HG02981 (cell line): ENCODE measurements around the gene RIN1.
A peak's percentile ranks its signal among the peaks of the same experiment; 100 is the strongest.
"Not testable (repeated sequence)": the region's sequence is repeated elsewhere in the genome, so short reads cannot be mapped to it uniquely, and the experiment has no call there.

Experiments used
- ATAC-seq: cut with Tn5 transposase; IDR thresholded peaks from one replicate; pipeline ENCODE4 v1.9.1; 2021; ENCODE audit warnings: mild to moderate bottlenecking, moderate library complexity; ENCODE audit not compliant: unreplicated experiment

Gene RIN1

DNA sequence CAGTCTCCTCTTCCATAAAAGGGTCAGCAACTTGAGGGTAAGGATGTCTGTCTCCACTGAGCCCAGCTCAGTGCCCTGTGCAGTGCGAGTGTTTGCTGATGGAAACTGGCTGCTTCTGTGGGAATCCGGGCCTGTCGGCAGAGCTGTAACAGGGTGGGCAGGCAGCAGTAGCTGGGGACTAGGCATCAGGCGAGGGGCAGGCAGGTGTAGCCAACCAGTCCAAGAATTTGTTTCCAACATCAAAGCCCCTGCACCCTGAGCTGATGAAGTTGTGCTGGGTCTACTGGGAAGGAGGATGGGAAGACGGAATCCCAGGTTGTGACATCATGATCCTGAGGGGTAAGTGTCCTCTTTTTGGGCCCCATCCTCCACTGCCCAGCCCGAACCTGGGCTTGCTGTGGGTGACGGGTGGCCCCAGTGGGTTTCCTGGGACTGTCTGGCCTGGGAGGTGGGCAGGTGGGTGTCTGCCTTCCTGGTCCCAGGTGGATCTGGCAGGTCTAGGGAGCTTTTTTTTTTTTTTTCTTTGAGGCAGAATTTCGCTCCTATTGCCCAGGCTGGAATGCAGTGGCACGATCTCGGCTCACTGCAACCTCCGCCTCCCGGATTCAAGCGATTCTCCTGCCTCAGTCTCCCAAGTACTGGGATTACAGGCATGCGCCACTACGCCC is 24.3 kb upstream of the RIN1 start:
- no peak for ATAC-seq

DNA sequence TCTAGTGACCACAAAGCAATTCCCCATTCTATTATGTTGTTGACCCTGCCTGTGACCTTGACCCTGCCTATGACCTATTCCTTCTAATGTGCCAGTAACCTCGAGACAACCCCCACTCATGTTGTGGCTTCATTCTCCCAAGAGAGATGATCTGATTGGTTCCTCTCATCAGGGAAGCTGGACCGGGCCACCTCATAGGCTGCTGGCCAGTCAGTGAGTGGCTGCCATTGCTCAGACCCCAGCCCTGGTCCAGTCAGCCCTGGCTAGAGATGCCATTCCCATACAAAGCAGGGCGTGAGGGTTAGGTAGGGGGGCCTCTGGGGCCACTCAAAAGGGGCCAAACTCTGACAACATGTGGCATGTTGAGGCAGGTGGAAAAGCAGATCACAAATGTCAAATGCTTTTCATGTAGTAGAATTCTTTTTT is 23.4 kb upstream of the RIN1 start:
- no peak for ATAC-seq

DNA sequence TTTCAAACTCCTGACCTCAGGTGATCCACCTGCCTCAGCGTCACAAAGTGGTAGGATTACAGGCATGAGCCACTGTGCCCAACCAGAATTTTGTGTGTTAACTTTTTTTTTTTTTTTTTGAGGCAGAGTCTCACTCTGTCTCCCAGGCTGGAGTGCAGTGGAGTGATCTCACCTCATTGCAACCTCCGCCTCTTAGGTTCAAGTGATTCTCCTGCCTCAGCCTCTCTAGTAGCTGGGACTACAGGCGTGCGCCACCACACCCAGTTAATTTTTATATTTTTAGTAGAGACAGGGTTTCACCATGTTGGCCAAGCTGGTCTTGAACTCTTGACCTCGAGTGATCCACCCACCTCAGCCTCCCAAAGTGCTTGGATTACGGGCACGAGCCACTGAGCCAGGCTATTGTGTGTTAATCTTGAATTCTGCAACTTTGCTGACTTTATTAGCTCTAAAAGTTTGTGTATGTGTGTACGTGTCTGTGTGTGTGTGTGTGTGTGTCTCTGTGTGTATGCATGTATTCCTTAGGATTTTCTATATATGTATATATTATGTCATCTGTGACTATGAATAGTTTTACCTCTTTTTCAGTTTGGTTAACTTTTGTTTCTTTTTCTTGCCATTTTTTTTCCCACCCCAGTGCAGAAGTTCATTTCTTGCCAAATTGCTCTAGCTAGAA is 14.5 kb upstream of the RIN1 start:
- ATAC-seq = not testable (repeated sequence)

- no peak for ATAC-seq
Measured at GRCh38 chr11:66349084-66349386, 12.8 kb upstream of the RIN1 start.

- no peak for ATAC-seq
Measured at GRCh38 chr11:66347425-66348276, 11.4 kb upstream of the RIN1 start, which contains the start of gene B4GAT1. TSS of gene B4GAT1 (minus strand) at chr11:66347629. CDS start at chr11:66347545, 84 bp downstream.

- no peak for ATAC-seq
Measured at GRCh38 chr11:66346476-66347424, 10.5 kb upstream of the RIN1 start.

DNA sequence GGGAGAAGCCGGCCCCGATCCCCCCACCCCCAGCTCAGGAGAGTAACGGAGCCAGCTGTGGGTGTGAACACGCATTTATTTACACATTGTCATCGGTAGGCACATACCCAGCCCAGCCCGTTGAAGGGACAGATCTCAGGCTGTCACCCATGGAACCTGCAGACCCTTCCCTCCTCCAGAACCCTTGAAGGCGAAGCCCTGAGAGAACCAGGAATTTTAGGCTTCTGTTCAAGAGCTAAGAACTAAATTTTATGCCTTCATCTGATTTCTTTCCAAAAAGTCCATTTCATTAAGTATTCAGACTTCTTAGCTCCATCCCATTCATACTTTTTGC is 9.0 kb upstream of the RIN1 start:
- ATAC-seq = no peak

DNA sequence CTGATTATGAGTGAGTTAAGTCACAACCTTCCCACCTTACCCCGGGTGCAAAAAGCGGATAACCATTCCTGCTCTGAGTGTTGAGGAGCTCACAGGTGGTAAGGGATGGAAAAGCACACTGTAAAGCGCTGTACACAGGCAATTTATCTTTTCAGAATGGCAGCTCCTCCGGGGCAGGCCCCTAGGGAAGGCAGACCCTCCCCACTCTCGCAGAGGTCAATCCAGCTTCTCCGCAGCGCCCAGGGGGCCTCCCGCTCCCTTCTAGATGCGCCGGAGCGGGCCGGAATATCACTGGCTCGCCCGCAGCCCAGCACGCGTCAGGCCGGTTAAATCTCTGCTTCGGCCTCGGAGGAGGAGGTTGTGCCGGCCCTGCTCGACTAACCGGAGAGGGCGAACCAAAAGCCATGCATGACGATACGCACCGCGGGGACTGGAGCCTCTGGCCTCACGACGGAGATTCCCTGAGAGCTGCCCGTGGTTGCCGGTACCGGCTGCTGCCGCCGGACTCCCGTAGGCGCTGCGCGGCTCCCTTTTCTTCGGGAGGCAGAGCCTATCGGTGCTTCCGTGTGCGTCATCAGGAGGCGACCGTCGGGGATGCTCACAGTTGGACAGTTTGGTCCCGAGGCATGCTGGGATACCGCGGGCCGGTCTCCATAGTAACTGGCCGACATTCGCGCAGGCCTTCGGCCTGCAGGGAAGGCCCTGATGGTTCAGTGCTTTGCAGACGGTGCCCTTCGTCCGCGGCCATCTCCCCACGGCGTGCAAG is 8.5 kb upstream of the RIN1 start, which contains the start of gene BRMS1:
TSS of gene BRMS1 (minus strand) at position 555 of the 766 bp plus-strand sequence. CDS start 2,870 bp downstream, outside the sequence.
- ATAC-seq = peak; percentile 55

DNA sequence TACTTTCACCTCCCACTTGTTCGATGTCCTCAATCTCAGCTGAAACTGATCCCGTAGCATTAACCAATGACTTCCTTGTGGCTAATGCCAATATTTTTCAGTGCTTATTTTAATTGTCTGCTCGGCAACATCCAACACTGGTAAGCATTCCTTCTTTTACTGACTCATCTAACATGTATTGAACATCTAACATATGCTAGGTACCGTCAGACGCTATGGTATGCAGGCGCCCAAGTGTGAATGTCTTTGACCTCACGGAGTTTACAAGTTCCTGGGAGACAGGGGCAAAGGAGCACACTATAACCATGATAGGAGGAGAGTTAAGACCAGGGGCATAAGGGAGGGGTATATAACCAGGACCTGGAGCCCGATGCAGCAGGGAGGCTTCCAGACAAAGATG is 6.9 kb upstream of the RIN1 start:
- ATAC-seq = no peak

- no peak for ATAC-seq
Measured at GRCh38 chr11:66341502-66342126, 5.4 kb upstream of the RIN1 start.

DNA sequence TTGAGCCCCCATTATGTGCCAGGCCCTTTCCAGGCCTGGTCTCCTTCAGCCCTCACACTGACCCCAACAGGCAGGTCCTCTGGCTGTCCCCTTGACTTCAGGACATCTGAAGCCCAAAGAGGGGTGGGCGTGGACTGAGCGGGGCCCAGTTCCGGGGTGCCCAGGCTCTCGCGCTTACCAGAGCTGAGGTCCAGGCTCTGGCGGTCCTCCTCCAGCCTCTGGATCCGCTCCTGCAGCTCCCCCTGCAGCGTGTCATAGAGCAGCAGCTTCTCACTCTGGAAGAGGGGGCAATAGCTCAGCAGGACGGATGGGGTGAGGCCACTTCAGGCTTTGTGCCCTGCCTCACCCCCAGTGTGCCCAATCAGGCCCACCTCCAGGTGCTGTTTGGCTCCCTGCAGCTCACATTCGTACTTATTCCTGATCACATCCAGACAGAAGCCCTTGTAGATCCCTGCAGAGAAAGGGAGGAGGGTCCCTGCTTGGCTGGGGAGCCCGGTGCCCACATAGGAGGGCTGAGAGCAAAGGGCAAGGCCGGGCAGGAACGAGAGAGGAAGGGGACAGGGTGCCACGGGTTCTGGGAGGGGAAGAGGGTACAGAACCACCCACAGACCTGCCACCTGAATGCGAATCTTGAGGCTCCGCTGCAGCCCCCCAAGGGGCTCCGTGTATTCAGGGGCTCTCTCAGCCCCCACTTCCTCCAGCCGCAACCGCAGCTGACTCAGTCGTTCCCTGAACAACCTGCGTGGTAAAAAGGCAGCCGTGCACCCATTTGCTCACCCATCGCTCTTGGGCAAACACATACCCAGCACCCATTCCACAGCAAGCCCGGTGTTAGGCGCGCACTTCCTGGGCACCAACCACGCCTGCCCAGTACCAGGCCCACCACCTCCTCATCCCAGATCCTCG is 4.6 kb upstream of the RIN1 start:
- ATAC-seq = no peak

DNA sequence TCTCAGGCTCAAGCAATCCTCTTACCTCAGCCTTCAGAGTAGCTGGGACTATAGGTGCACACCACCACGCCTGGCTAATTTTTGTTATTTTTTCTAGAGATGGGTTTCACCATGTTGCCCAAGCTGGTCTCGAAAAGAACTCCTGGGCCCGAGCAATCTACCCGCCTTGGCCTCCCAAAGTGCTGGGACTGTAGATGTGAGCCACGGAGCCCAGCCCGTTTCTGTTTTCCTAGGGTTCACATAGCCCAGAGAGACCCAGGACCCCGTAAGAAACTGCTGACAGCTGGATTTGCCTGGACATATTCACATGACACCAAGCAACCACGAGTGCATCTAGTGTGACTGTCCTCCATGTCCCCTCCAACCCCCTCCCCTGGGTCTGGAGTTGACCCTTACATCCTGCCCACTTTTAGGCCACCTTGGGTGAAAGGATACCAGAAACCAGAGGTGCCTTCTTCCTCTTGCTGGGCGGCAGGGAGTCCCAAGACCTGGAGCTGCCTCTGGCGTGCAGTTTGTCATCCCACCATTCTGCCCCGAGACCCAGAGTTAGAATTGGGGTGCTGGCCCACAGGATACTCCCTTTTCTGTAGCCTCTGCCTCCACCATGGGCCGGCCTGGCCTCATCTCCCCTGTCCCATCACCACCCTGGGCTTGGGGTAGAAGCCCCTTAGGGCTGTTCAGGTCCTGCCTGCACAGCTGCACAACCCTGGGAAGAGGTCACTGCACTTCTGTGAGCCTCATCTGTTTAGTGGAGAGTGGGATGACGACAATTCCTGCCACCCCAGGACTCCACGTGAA is 3.7 kb upstream of the RIN1 start:
- no peak for ATAC-seq

GRCh38 chr11:66339162-66339675 is 3.0 kb upstream of the RIN1 start:
- ATAC-seq = no peak

GRCh38 chr11:66338276-66339161 is 2.3 kb upstream of the RIN1 start:
- ATAC-seq = no peak

DNA sequence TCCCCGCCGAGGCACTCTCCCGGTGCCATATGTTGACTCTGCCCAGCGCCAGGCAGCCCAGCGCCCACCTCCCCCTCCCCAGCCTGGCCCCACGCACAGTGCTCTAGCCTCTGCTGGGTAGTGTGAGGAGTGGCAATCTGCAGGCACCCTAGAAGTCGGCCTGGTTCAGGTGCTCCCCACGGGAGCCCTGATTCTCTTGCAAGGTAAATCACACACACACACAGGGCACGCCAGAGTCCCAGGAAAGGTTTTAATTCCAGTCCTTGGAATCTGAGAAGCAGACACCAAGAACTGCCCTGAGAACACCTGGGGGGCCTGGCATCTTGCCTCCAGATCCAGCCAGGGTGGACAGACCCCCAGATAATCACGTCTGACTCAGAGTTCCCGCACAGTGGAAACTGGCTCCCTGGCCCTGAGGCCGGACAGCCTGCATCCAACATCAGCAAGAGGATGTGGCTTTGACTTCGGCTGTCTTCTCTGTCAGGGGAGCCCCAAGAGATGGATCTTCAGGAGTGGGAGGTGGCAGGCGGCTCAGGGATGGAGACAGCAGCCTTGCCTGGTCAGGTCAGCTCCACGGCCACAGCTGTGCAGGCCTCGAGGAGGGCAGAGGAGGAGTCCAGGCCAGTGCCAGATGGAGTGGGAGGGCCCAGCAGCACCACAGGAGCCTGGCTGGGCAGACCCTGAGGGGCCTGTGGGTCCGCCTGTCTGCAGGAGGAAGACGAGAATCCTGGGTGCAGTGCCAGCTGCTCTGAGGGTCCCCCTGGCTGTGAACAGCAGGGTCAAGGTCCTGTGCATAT is 1.1 kb upstream of the RIN1 start:
- no peak for ATAC-seq
